A549 (cell line): Measurements from ENCODE around the gene SPATA2L. TPM values are rescaled to one million over a fixed set of nuclear protein-coding genes. Genes with fewer than 3 reads are reported as not detected.
"Not testable (repeated sequence)": the region's sequence is repeated elsewhere in the genome, so short reads cannot be mapped to it uniquely, and the experiment has no call there.

Source experiments
- ATAC-seq, 2 experiments: fragments of 200-7000 bp in 1 of 2; fragments of >200 bp in 1 of 2; cut with Nextera tagmentation in 1 of 2; cut with Tn5 transposase in 1 of 2; 3 replicates each; pipeline versions ENCODE4 v1.8.0 to v1.9.1; 2018 to 2020; ENCODE audit warnings: mild to moderate bottlenecking in 1 of 2, moderate library complexity in 1 of 2
- CTCF ChIA-PET: fragments of 300-600 bp; sonication (Branson Sonifier 250); formaldehyde crosslinking; extraction: SDS; loops from one replicate; lab custom pipeline; 2021; ENCODE audit warnings: antibody characterized with exemption, inconsistent platforms; lab: Yijun Ruan, JAX
- POLR2A ChIA-PET: fragments of 350-600 bp; formaldehyde crosslinking; extraction: SDS; loops from one replicate; lab custom pipeline; 2021; ENCODE audit warnings: antibody characterized with exemption, inconsistent platforms; lab: Yijun Ruan, JAX
- DNase-seq, 2 experiments: peaks; one replicate each; pipeline versions ENCODE4 v3.0.0 to v3.0.0-alpha.2; 2011 to 2016; ENCODE audit warnings: low read depth in 1 of 2, low spot score in 1 of 2
- FAIRE-seq: peaks from 2 replicates; lab custom pipeline; 2011; peaks lifted over from hg19 to GRCh38; lab: Jason Lieb, UNC
- H3K27ac ChIP-seq, 2 experiments: fragments of >200 bp; sonication (Bioruptor Twin); formaldehyde crosslinking; 3 replicates each; pipeline ENCODE4 v1.5.1; 2016 to 2017
- H3K4me1 ChIP-seq: fragments of >200 bp; sonication (Bioruptor Twin); formaldehyde crosslinking; 3 replicates; pipeline ENCODE4 v1.6.1; 2016
- H3K4me2 ChIP-seq: fragments of >200 bp; sonication (Bioruptor Twin); formaldehyde crosslinking; 3 replicates; pipeline ENCODE4 v1.6.1; 2016
- H3K4me3 ChIP-seq: fragments of >200 bp; sonication (Bioruptor Twin); formaldehyde crosslinking; 3 replicates; pipeline ENCODE4 v1.5.1; 2016
- H3K9me3 ChIP-seq: fragments of >200 bp; sonication (Bioruptor Twin); formaldehyde crosslinking; 3 replicates; pipeline ENCODE4 v1.6.1; 2016
- EHF ChIP-seq: fragments of 250-450 bp; sonication (Bioruptor Pico); IDR thresholded peaks from 2 replicates; pipeline ENCODE4 v1.5.0; 2020; ENCODE audit warnings: mild to moderate bottlenecking
- EP300 ChIP-seq, 2 experiments: fragments of >200 bp; sonication (Bioruptor Twin); formaldehyde crosslinking; IDR thresholded peaks; 2 replicates in 1 of 2; 3 replicates in 1 of 2; pipeline ENCODE4 v1.6.1; 2016 to 2017
- ESRRA ChIP-seq: fragments of 150-350 bp; IDR thresholded peaks from 2 replicates; pipeline ENCODE4 v1.6.1; 2014; ENCODE audit warnings: mild to moderate bottlenecking, low read length, borderline replicate concordance
- FOXS1 ChIP-seq: fragments of 250-450 bp; sonication (Bioruptor Pico); IDR thresholded peaks from 2 replicates; pipeline ENCODE4 v1.5.0; 2020; ENCODE audit warnings: mild to moderate bottlenecking, moderate library complexity
- HDAC2 ChIP-seq: fragments of 200-600 bp; sonication (generic); IDR thresholded peaks from 2 replicates; pipeline ENCODE4 v1.6.1; 2016
- MAZ ChIP-seq: fragments of 150-350 bp; IDR thresholded peaks from 2 replicates; pipeline ENCODE4 v1.6.1; 2014; ENCODE audit warnings: antibody characterized with exemption, low read depth, low read length, borderline replicate concordance
- RCOR1 ChIP-seq: fragments of 150-350 bp; IDR thresholded peaks from 2 replicates; pipeline ENCODE4 v1.6.1; 2014; ENCODE audit warnings: antibody characterized with exemption, low read length, low read depth
- RFX5 ChIP-seq: fragments of 450-650 bp; IDR thresholded peaks from 2 replicates; pipeline ENCODE4 v1.7.1; 2014; ENCODE audit warnings: antibody characterized with exemption, mild to moderate bottlenecking, moderate library complexity
- RNF2 ChIP-seq: fragments of 200-600 bp; sonication (generic); IDR thresholded peaks from 2 replicates; pipeline ENCODE4 v1.6.1; 2016; ENCODE audit warnings: low read depth, mild to moderate bottlenecking, antibody characterized with exemption, moderate library complexity, borderline replicate concordance
- SMC3 ChIP-seq: fragments of >200 bp; sonication (Bioruptor Twin); formaldehyde crosslinking; IDR thresholded peaks from 3 replicates; pipeline ENCODE4 v1.6.1; 2018; ENCODE audit warnings: inconsistent platforms
- SREBF2 ChIP-seq: fragments of 450-650 bp; IDR thresholded peaks from 2 replicates; pipeline ENCODE4 v1.6.1; 2014; ENCODE audit warnings: mild to moderate bottlenecking, moderate library complexity
- ZNF302 ChIP-seq: fragments of 250-450 bp; sonication (Bioruptor Pico); IDR thresholded peaks from 2 replicates; pipeline ENCODE4 v1.9.0; 2021; ENCODE audit warnings: inconsistent platforms, mild to moderate bottlenecking, moderate library complexity
- WGBS: methylation state at CpG from one replicate; pipeline ENCODE4 v1.1.6; 2017; ENCODE audit errors: missing lambda C conversion rate; 5-methylcytosine and 5-hydroxymethylcytosine counted together
- polyA plus RNA-seq, 4 experiments: library from polyadenylated mRNA; depleted of rRNA in 3 of 4; stranded (reverse); fragments of >200 nt; fragmentation: RNase III in 1 of 4; extraction: RNeasy Plus Mini Kit Qiagen cat#74134 plus additional on column Dnase treatment in 1 of 4; gene quantifications; 2 replicates in 3 of 4; 3 replicates in 1 of 4; pipeline ENCODE4 v1.2.3, GENCODE V29; 2011 to 2017

SPATA2L gene
- polyA plus RNA-seq, 2 of the 4 experiments (the other 2 are of a cell fraction) = 3.5 to 5.2 TPM

GRCh38 chr16:89691986-89692569 is 9.4 kb downstream of the SPATA2L start:
- H3K4me3 ChIP-seq = no peak overlapping the region
- TF ChIP-seq RFX5 (no peak), SMC3 (no peak)
- FAIRE-seq (no peak), DNase-seq (no peak), ATAC-seq (no peak)
- H3K27ac ChIP-seq = no peak overlapping the region
- CTCF ChIA-PET = interaction anchor here (1.3 to 4.7 kb wide), 2 partner anchors 8 to 14 kb away, joined by 3 to 33 read pairs; partner anchors contain the start of gene SPATA2L
- peaks cover 11% of the 10 kb centered on the region for H3K4me1 ChIP-seq
- no peaks in the 10 kb centered on the region for H3K9me3 ChIP-seq
- POLR2A ChIA-PET = no interaction called here
- H3K4me2 ChIP-seq = no peak overlapping the region
- 88% methylated on average over 6 of the region's 13 CpGs for WGBS

DNA sequence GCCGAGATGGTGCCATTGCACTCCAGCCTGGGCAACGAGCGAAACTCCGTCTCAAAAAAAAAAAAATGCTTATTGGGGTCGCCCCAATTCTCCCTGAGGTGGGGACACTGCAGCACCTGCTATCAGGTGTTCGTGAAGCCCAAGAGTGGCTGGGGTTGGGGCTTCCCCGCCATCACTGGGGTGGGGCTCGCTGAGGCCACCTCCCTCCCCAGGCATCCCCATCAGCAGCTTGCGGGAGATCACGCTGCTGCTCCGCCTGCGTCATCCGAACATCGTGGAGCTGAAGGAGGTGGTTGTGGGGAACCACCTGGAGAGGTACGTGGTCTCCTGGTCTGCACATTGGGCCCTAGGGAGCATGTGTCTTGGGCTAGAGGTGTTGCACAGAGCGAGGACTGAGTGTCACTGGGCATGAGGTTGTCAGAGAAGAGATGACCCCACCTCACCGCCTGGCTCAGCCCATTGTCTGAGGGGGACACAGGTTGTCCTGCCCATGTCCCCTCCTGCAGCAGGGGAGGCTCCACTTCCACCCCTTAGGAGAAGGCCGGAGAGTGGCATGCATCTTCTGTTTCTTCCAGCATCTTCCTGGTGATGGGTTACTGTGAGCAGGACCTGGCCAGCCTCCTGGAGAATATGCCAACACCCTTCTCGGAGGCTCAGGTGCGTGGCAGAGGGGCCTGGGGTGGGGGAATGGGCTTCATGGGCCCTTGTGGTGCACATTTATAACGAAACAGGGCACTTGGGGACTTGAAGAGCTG is 10.1 kb downstream of the SPATA2L start:
- no peak for FAIRE-seq
- no peak overlapping the region for H3K4me3 ChIP-seq
- DNase-seq = no peak
- TF ChIP-seq EP300 (IDR thresholded peaks at IDR 0.05) (no peak), ZNF302 (CRISPR knock-in tag) (no peak)
- no peak for ATAC-seq
- no peaks in the 10 kb centered on the region for H3K9me3 ChIP-seq
- no peak overlapping the region for H3K27ac ChIP-seq
- POLR2A ChIA-PET = no interaction called here
- H3K4me2 ChIP-seq = no peak overlapping the region
- 94% methylated on average over 19 of the region's 21 CpGs for WGBS
- CTCF ChIA-PET = interaction anchor here (4.7 kb wide), 1 partner anchor 9 kb away, joined by 33 read pairs; the partner anchor contains the start of gene SPATA2L
- peaks cover 11% of the 10 kb centered on the region for H3K4me1 ChIP-seq

DNA sequence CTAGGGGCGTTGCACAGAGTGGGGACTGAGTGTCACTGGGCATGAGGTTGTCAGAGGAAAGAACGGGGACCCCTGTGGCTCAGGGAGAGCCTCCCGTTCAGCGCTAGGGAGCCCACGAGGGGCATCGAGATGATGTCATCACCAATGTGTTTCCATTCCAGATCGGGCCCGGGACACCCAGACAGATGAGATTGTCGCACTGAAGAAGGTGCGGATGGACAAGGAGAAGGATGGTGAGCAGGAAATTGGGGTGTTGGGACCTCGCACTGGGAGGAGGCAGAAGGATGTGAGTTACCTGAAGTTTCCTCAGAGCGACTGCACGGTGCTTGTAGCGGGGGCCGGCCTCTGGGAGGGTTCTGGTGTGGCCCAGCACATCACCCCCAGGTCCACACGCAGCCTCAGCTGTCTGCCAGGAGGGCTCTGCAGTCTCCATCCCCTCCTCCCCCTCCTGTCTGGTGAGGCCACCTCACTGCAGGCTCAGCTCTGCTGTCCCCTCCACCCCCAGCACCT is 11.1 kb downstream of the SPATA2L start:
- Histone ChIP-seq H3K4me3 (no peak overlapping the region), H3K9me3 (peaks cover 2% of the 10 kb centered on the region; the same call in 2 of the 3 replicates), H3K4me2 (no peak overlapping the region), H3K4me1 (peaks cover 11% of the 10 kb centered on the region), H3K27ac (no peak overlapping the region)
- FAIRE-seq (no peak), ATAC-seq (no peak), DNase-seq (no peak)
- POLR2A ChIA-PET = no interaction called here
- CTCF ChIA-PET = interaction anchor here (4.7 kb wide), 1 partner anchor 10 kb away, joined by 33 read pairs; the partner anchor contains the start of gene SPATA2L
- TF ChIP-seq RCOR1 = no peak
- 93% methylated on average over 16 of the region's 16 CpGs for WGBS

DNA sequence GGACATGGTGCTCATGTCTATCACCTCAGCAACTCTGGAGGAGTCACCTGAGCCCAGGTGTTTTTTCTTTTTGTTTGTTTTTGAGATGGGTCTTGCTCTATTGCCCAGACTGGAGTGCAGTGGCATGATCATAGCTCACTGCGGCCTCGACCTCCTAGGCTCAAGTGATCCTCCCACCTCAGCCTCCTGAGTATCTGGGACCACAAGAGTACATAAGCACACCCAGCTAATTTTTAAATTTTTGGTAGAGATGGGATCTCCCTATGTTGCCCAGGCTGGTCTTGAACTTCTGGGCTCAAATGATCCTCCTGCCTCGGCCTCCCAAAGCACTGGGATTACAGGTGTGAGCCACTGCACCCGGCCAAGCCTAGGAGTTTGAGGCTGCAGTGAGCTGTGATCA is 11.9 kb downstream of the SPATA2L start:
- H3K9me3 ChIP-seq, FAIRE-seq, H3K27ac ChIP-seq, POLR2A ChIA-PET, H3K4me2 ChIP-seq, ATAC-seq, DNase-seq, H3K4me3 ChIP-seq: not testable (repeated sequence)
- CTCF ChIA-PET = interaction anchor here (1.0 to 4.7 kb wide), 3 partner anchors 11 to 16 kb away, joined by 3 to 33 read pairs (median 7); partner anchors contain the start of gene SPATA2L
- WGBS = 94% methylated on average over 4 of the region's 4 CpGs
- H3K4me1 ChIP-seq = peaks cover 11% of the 10 kb centered on the region

DNA sequence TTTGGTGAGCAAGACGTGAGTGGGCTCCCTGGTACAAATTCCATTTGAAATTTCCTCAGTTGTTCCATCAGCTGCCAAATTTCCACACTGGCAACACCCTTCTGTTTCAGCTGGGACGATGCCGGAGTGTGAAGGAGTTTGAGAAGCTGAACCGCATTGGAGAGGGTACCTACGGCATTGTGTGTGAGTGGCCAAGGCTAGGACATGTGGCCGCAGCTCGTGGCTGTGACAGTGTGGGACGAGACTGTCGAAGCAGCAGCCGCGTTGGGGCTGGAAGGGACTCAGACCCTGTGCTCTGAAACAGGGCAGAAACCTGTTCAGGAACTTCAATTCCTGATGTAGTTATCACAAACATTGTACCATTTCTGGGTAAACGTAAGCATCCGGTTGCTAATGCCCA is 12.4 kb downstream of the SPATA2L start:
- Histone ChIP-seq H3K4me3 (no peak overlapping the region), H3K9me3 (peaks cover 9% of the 10 kb centered on the region), H3K27ac (no peak overlapping the region), H3K4me2 (no peak overlapping the region), H3K4me1 (peaks cover 11% of the 10 kb centered on the region)
- POLR2A ChIA-PET = no interaction called here
- 97% methylated on average over 13 of the region's 13 CpGs for WGBS
- CTCF ChIA-PET = interaction anchor here (1.0 to 4.7 kb wide), 3 partner anchors 11 to 17 kb away, joined by 3 to 33 read pairs (median 7); partner anchors contain the start of gene SPATA2L
- TF ChIP-seq SREBF2 = no peak
- TF ChIP-seq HDAC2 = no peak
- TF ChIP-seq EHF (CRISPR knock-in tag) = no peak
- TF ChIP-seq FOXS1 (CRISPR knock-in tag) = no peak
- no peak for TF ChIP-seq RNF2
- no peak for TF ChIP-seq MAZ
- TF ChIP-seq ESRRA = no peak
- ATAC-seq (no peak), FAIRE-seq (no peak), DNase-seq (no peak)
